ENCODE data around the gene CAMK2B.

CAMK2B gene

GRCh38 chr7:44280636-44280992 lies 44.8 kb downstream of the CAMK2B start:
- H3K4me2 ChIP-seq = no peak overlapping the region
- TF ChIP-seq CTCF (conservative IDR thresholded peaks at IDR 0.05; ENCODE audit: low read depth, low read length) = no peak
- no peak overlapping the region for H3K27ac ChIP-seq
- H3K27me3 ChIP-seq (ENCODE audit: insufficient read depth, low read depth) = no peaks in the 10 kb centered on the region; the same call in 1 of the 2 replicates
- no peaks in the 10 kb centered on the region for H3K36me3 ChIP-seq (ENCODE audit: insufficient read depth)
- no peak overlapping the region for H3K9ac ChIP-seq
- H2AFZ ChIP-seq (ENCODE audit: low read depth) = no peak overlapping the region
- no peak overlapping the region for H3K4me3 ChIP-seq (IDR thresholded peaks at IDR 0.05; ENCODE audit: insufficient read depth, low read depth, low read length)
- no peaks in the 10 kb centered on the region for H3K4me1 ChIP-seq (ENCODE audit: low read depth, poor library complexity, severe bottlenecking)
- H3K79me2 ChIP-seq (ENCODE audit: insufficient read depth, low read depth) = no peaks in the 10 kb centered on the region
- no peaks in the 10 kb centered on the region for H4K20me1 ChIP-seq (ENCODE audit: insufficient read depth)

- no peaks in the 10 kb centered on the region for H3K36me3 ChIP-seq (ENCODE audit: insufficient read depth)
- H3K27me3 ChIP-seq (ENCODE audit: insufficient read depth, low read depth) = no peaks in the 10 kb centered on the region; the same call in 1 of the 2 replicates
- no peak for TF ChIP-seq CTCF (conservative IDR thresholded peaks at IDR 0.05; ENCODE audit: low read depth, low read length)
- no peaks in the 10 kb centered on the region for H3K4me1 ChIP-seq (ENCODE audit: low read depth, poor library complexity, severe bottlenecking)
- H3K4me2 ChIP-seq = no peak overlapping the region
- no peak overlapping the region for H2AFZ ChIP-seq (ENCODE audit: low read depth)
- H3K27ac ChIP-seq = no peak overlapping the region
- H3K4me3 ChIP-seq (IDR thresholded peaks at IDR 0.05; ENCODE audit: insufficient read depth, low read depth, low read length) = no peak overlapping the region
- H3K79me2 ChIP-seq (ENCODE audit: insufficient read depth, low read depth) = no peaks in the 10 kb centered on the region
- no peak overlapping the region for H3K9ac ChIP-seq
- H4K20me1 ChIP-seq (ENCODE audit: insufficient read depth) = no peaks in the 10 kb centered on the region
Measured at GRCh38 chr7:44279731-44280505, 45.5 kb downstream of the CAMK2B start.

GRCh38 chr7:44279286-44279685 lies 46.1 kb downstream of the CAMK2B start:
- H3K27ac ChIP-seq = no peak overlapping the region
- H4K20me1 ChIP-seq (ENCODE audit: insufficient read depth) = no peaks in the 10 kb centered on the region
- no peaks in the 10 kb centered on the region for H3K4me1 ChIP-seq (ENCODE audit: low read depth, poor library complexity, severe bottlenecking)
- no peak overlapping the region for H3K4me2 ChIP-seq
- no peak overlapping the region for H2AFZ ChIP-seq (ENCODE audit: low read depth)
- no peak for TF ChIP-seq CTCF (conservative IDR thresholded peaks at IDR 0.05; ENCODE audit: low read depth, low read length)
- no peaks in the 10 kb centered on the region for H3K36me3 ChIP-seq (ENCODE audit: insufficient read depth)
- H3K27me3 ChIP-seq (ENCODE audit: insufficient read depth, low read depth) = peaks cover 5% of the 10 kb centered on the region; the same call in 1 of the 2 replicates
- H3K9ac ChIP-seq = no peak overlapping the region
- H3K79me2 ChIP-seq (ENCODE audit: insufficient read depth, low read depth) = no peaks in the 10 kb centered on the region
- H3K4me3 ChIP-seq (IDR thresholded peaks at IDR 0.05; ENCODE audit: insufficient read depth, low read depth, low read length) = no peak overlapping the region

GRCh38 chr7:44278451-44279161 lies 46.8 kb downstream of the CAMK2B start:
- Histone ChIP-seq H3K4me2 (no peak overlapping the region), H3K79me2 (ENCODE audit: insufficient read depth, low read depth) (no peaks in the 10 kb centered on the region), H3K4me1 (ENCODE audit: low read depth, poor library complexity, severe bottlenecking) (no peaks in the 10 kb centered on the region), H3K36me3 (ENCODE audit: insufficient read depth) (no peaks in the 10 kb centered on the region), H3K27ac (no peak overlapping the region), H3K27me3 (ENCODE audit: insufficient read depth, low read depth) (peaks cover 5% of the 10 kb centered on the region; the same call in 1 of the 2 replicates), H3K4me3 (IDR thresholded peaks at IDR 0.05; ENCODE audit: insufficient read depth, low read depth, low read length) (no peak overlapping the region), H2AFZ (ENCODE audit: low read depth) (no peak overlapping the region), H3K9ac (no peak overlapping the region), H4K20me1 (ENCODE audit: insufficient read depth) (no peaks in the 10 kb centered on the region)
- TF ChIP-seq CTCF (conservative IDR thresholded peaks at IDR 0.05; ENCODE audit: low read depth, low read length) = no peak
